Caco-2 (cell line): Measurements from ENCODE around the gene TMEM182. TPM values are rescaled to one million over a fixed set of nuclear protein-coding genes. Genes with fewer than 3 reads are reported as not detected.

Experiments
- BruUV-seq: library from RNA; stranded (reverse); fragments of 400-500 nt; replicated peaks from 2 replicates; lab custom pipeline; 2021; lab: Mats Ljungman, UMichigan
- CTCF ChIA-PET: fragments of 300-600 bp; sonication (Branson Sonifier 250); formaldehyde crosslinking; loops from one replicate; lab custom pipeline; 2022; ENCODE audit warnings: antibody characterized with exemption; lab: Charles Lee
- POLR2A ChIA-PET: fragments of 300-600 bp; sonication (Branson Sonifier 250); formaldehyde crosslinking; loops from one replicate; lab custom pipeline; 2022; ENCODE audit warnings: antibody characterized with exemption; lab: Charles Lee
- DNase-seq, 2 experiments: peaks; one replicate each; pipeline versions ENCODE4 v3.0.0 to v3.0.0-alpha.2; 2020 to 2022
- H3K27me3 ChIP-seq: replicated peaks from 2 replicates; pipeline ENCODE4 v1.6.0; 2011; ENCODE audit warnings: low read length; ENCODE audit not compliant: control insufficient read depth, insufficient read depth
- H3K36me3 ChIP-seq: 2 replicates; pipeline ENCODE4 v1.5.1; 2011; ENCODE audit warnings: low read length; ENCODE audit not compliant: control insufficient read depth, insufficient read depth
- H3K4me1 ChIP-seq: fragments of 250-450 bp; sonication (Bioruptor Pico); 2 replicates; pipeline ENCODE4 v1.5.1; 2020; ENCODE audit warnings: mild to moderate bottlenecking
- H3K4me3 ChIP-seq: 2 replicates; pipeline ENCODE4 v1.5.1; 2011; ENCODE audit warnings: low read depth, mild to moderate bottlenecking, control low read depth, low read length
- H3K9me3 ChIP-seq: fragments of 250-450 bp; sonication (Bioruptor Pico); 2 replicates; pipeline ENCODE4 v1.5.1; 2020; ENCODE audit warnings: mild to moderate bottlenecking, moderate library complexity
- H3K27ac Mint-ChIP-seq: one replicate; pipeline ENCODE4 v1.8.0; 2022; ENCODE audit warnings: mixed read lengths; ENCODE audit not compliant: unreplicated experiment
- H3K27me3 Mint-ChIP-seq: one replicate; pipeline ENCODE4 v1.8.0; 2022; ENCODE audit warnings: mixed read lengths; ENCODE audit not compliant: insufficient read depth, unreplicated experiment
- H3K36me3 Mint-ChIP-seq: one replicate; pipeline ENCODE4 v1.8.0; 2022; ENCODE audit warnings: mild to moderate bottlenecking, mixed read lengths; ENCODE audit not compliant: insufficient read depth, unreplicated experiment
- H3K4me1 Mint-ChIP-seq: one replicate; pipeline ENCODE4 v1.8.0; 2022; ENCODE audit warnings: low read depth, mixed read lengths; ENCODE audit not compliant: unreplicated experiment
- H3K4me3 Mint-ChIP-seq: one replicate; pipeline ENCODE4 v1.8.0; 2022; ENCODE audit warnings: mild to moderate bottlenecking, moderate library complexity, mixed read lengths; ENCODE audit not compliant: unreplicated experiment
- H3K9me3 Mint-ChIP-seq: one replicate; pipeline ENCODE4 v1.8.0; 2022; ENCODE audit warnings: mixed read lengths; ENCODE audit not compliant: unreplicated experiment
- intact Hi-C: fragments of 100-400 bp; cut with micrococcal nuclease; formaldehyde crosslinking; loops from one replicate; pipeline ENCODE4 v1.10.0; 2022; ENCODE audit not compliant: unreplicated experiment
- total RNA-seq: library from RNA; stranded (reverse); gene quantifications from 2 replicates; pipeline ENCODE4 v1.2.3, GENCODE V29; 2022
- TF ChIP-seq, protein P1 (sequence below), 2 experiments: fragments of 200-600 bp in 1 of 2; IDR thresholded peaks; 1 replicate in 1 of 2; 2 replicates in 1 of 2; pipeline versions ENCODE4 v1.5.1 to v1.8.0; 2011 to 2022; ENCODE audit warnings: antibody characterized with exemption in 1 of 2, control low read depth in 1 of 2, inconsistent platforms in 1 of 2, low read depth in 1 of 2, low read length in 1 of 2, mild to moderate bottlenecking in 1 of 2, moderate library complexity in 1 of 2; ENCODE audit not compliant: insufficient read depth in 1 of 2, severe bottlenecking in 1 of 2, unreplicated experiment in 1 of 2

TMEM182 gene
- total RNA-seq, 1 experiment from 2014 or later = 13.6 TPM

GRCh38 chr2:102837626-102838198 is 75.9 kb downstream of the TMEM182 start:
- Mint-ChIP-seq H3K4me1 (no peaks in the 10 kb centered on the region), H3K4me3 (no peak overlapping the region), H3K36me3 (no peaks in the 10 kb centered on the region), H3K9me3 (no peaks in the 10 kb centered on the region), H3K27ac (no peak overlapping the region), H3K27me3 (no peaks in the 10 kb centered on the region)
- POLR2A ChIA-PET = no interaction called here
- intact Hi-C loops = no loop called here
- Histone ChIP-seq H3K9me3 (no peaks in the 10 kb centered on the region), H3K4me3 (no peak overlapping the region), H3K27me3 (no peaks in the 10 kb centered on the region), H3K36me3 (no peaks in the 10 kb centered on the region), H3K4me1 (no peaks in the 10 kb centered on the region)
- TF ChIP-seq, protein P1, sequence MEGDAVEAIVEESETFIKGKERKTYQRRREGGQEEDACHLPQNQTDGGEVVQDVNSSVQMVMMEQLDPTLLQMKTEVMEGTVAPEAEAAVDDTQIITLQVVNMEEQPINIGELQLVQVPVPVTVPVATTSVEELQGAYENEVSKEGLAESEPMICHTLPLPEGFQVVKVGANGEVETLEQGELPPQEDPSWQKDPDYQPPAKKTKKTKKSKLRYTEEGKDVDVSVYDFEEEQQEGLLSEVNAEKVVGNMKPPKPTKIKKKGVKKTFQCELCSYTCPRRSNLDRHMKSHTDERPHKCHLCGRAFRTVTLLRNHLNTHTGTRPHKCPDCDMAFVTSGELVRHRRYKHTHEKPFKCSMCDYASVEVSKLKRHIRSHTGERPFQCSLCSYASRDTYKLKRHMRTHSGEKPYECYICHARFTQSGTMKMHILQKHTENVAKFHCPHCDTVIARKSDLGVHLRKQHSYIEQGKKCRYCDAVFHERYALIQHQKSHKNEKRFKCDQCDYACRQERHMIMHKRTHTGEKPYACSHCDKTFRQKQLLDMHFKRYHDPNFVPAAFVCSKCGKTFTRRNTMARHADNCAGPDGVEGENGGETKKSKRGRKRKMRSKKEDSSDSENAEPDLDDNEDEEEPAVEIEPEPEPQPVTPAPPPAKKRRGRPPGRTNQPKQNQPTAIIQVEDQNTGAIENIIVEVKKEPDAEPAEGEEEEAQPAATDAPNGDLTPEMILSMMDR (IDR thresholded peaks at IDR 0.05; ENCODE audit: insufficient read depth in 1 of 2, low read depth in 1 of 2, low read length in 1 of 2, severe bottlenecking in 1 of 2, unreplicated experiment in 1 of 2) = no peak
- no TSS peak for BruUV-seq
- CTCF ChIA-PET = no interaction called here
- DNase-seq = no peak

- no TSS peak for BruUV-seq
- Mint-ChIP-seq H3K4me1 (no peaks in the 10 kb centered on the region), H3K9me3 (no peaks in the 10 kb centered on the region), H3K27ac (no peak overlapping the region), H3K36me3 (no peaks in the 10 kb centered on the region), H3K4me3 (no peak overlapping the region), H3K27me3 (no peaks in the 10 kb centered on the region)
- TF ChIP-seq, protein P1 (IDR thresholded peaks at IDR 0.05; ENCODE audit: insufficient read depth in 1 of 2, low read depth in 1 of 2, low read length in 1 of 2, severe bottlenecking in 1 of 2, unreplicated experiment in 1 of 2) = peak; percentile 79 to 84
- Histone ChIP-seq H3K27me3 (no peaks in the 10 kb centered on the region), H3K4me3 (no peak overlapping the region), H3K4me1 (no peaks in the 10 kb centered on the region), H3K9me3 (no peaks in the 10 kb centered on the region), H3K36me3 (no peaks in the 10 kb centered on the region)
- peak in 1 of 2 experiments; percentile 61 for DNase-seq
- intact Hi-C loops = loop anchor here (5.0 kb wide), 1 partner anchor 137 kb away; no protein-coding TSS in a partner anchor
- CTCF ChIA-PET = interaction anchor here (0.8 to 1.2 kb wide), 3 partner anchors 26 to 254 kb away, joined by 3 to 4 read pairs (median 4); no protein-coding TSS in a partner anchor
- POLR2A ChIA-PET = no interaction called here
Observed at GRCh38 chr2:102839668-102840388, 78.0 kb downstream of the TMEM182 start.

GRCh38 chr2:102841107-102841840 is 79.4 kb downstream of the TMEM182 start:
- H3K36me3 ChIP-seq = no peaks in the 10 kb centered on the region
- Mint-ChIP-seq H3K27ac (no peak overlapping the region), H3K27me3 (no peaks in the 10 kb centered on the region), H3K9me3 (no peaks in the 10 kb centered on the region), H3K36me3 (no peaks in the 10 kb centered on the region), H3K4me3 (no peak overlapping the region), H3K4me1 (no peaks in the 10 kb centered on the region)
- peak; percentile 57 to 65 for DNase-seq
- no peaks in the 10 kb centered on the region for H3K9me3 ChIP-seq
- ChIA-PET CTCF (interaction anchor here (0.9 to 1.4 kb wide), 4 partner anchors 10 to 88 kb away, joined by 3 to 6 read pairs (median 4); no protein-coding TSS in a partner anchor), POLR2A (no interaction called here)
- H3K4me1 ChIP-seq = no peaks in the 10 kb centered on the region
- intact Hi-C loops = loop anchor here (1.0 to 5.0 kb wide), 2 partner anchors 31 to 136 kb away; no protein-coding TSS in a partner anchor
- TF ChIP-seq, protein P1 (IDR thresholded peaks at IDR 0.05; ENCODE audit: insufficient read depth in 1 of 2, low read depth in 1 of 2, low read length in 1 of 2, severe bottlenecking in 1 of 2, unreplicated experiment in 1 of 2) = peak; percentile 67 to 70
- BruUV-seq = no TSS peak
- no peak overlapping the region for H3K4me3 ChIP-seq
- H3K27me3 ChIP-seq = no peaks in the 10 kb centered on the region
